OCI-LY1 (cell line): ENCODE measurements around the gene SHOX.

Source experiments
- H2AFZ ChIP-seq: fragments of 200-600 bp; sonication (generic), shearing (Covaris generic); 2 replicates; pipeline ENCODE4 v1.6.0; 2014; ENCODE audit warnings: antibody characterized with exemption, mild to moderate bottlenecking, low read length
- H3F3A ChIP-seq: fragments of 200-600 bp; sonication (generic), shearing (Covaris generic); 2 replicates; pipeline ENCODE4 v1.6.0; 2014; ENCODE audit warnings: mild to moderate bottlenecking, antibody characterized with exemption, low read length, moderate library complexity; ENCODE audit not compliant: insufficient read depth
- H3K27ac ChIP-seq: fragments of 200-600 bp; sonication (generic); 2 replicates; pipeline ENCODE4 v1.5.1; 2014; ENCODE audit warnings: low read length, mixed run types, mild to moderate bottlenecking, low read depth; ENCODE audit not compliant: poor library complexity, severe bottlenecking
- H3K27me3 ChIP-seq: fragments of 200-600 bp; sonication (generic); 2 replicates; pipeline ENCODE4 v1.6.0; 2014; ENCODE audit warnings: antibody characterized with exemption, mild to moderate bottlenecking, low read length, moderate library complexity; ENCODE audit not compliant: insufficient read depth
- H3K36me3 ChIP-seq: fragments of 200-600 bp; sonication (generic); 2 replicates; pipeline ENCODE4 v1.6.1; 2014; ENCODE audit warnings: mild to moderate bottlenecking, antibody characterized with exemption, low read length, moderate library complexity, mixed read lengths; ENCODE audit not compliant: insufficient read depth
- H3K4me1 ChIP-seq: fragments of 200-600 bp; sonication (generic); 2 replicates; pipeline ENCODE4 v1.5.1; 2014; ENCODE audit warnings: mild to moderate bottlenecking, low read length, moderate library complexity; ENCODE audit not compliant: insufficient read depth, severe bottlenecking
- H3K4me2 ChIP-seq: fragments of 200-600 bp; sonication (generic), shearing (Covaris generic); 2 replicates; pipeline ENCODE4 v1.6.1; 2014; ENCODE audit warnings: low read length
- H3K4me3 ChIP-seq: fragments of 200-600 bp; sonication (generic); 2 replicates; pipeline ENCODE4 v1.5.1; 2014; ENCODE audit warnings: low read length, low read depth, mild to moderate bottlenecking, mixed read lengths; ENCODE audit not compliant: poor library complexity, severe bottlenecking
- H3K79me2 ChIP-seq: fragments of 200-600 bp; shearing (Covaris generic); 2 replicates; pipeline ENCODE4 v1.6.1; 2016; ENCODE audit warnings: mixed run types, low read length, mixed read lengths; ENCODE audit not compliant: insufficient read depth
- H3K9ac ChIP-seq: fragments of 200-600 bp; sonication (generic), shearing (Covaris generic); 2 replicates; pipeline ENCODE4 v1.6.1; 2014; ENCODE audit warnings: mild to moderate bottlenecking, low read length, mixed read lengths
- H3K9me2 ChIP-seq: fragments of 200-600 bp; sonication (generic), shearing (Covaris generic); 2 replicates; pipeline ENCODE4 v1.6.1; 2014; ENCODE audit warnings: low read depth, mild to moderate bottlenecking, low read length, mixed read lengths
- H3K9me3 ChIP-seq: fragments of 200-600 bp; shearing (Covaris generic); 2 replicates; pipeline ENCODE4 v1.6.1; 2014; ENCODE audit warnings: low read length, mixed read lengths
- H4K20me1 ChIP-seq: fragments of 200-600 bp; sonication (generic), shearing (Covaris generic); 2 replicates; pipeline ENCODE4 v1.6.0; 2016; ENCODE audit warnings: mild to moderate bottlenecking, low read length; ENCODE audit not compliant: insufficient read depth
- CTCF ChIP-seq: fragments of 200-600 bp; sonication (generic), shearing (Covaris generic); IDR thresholded peaks from 2 replicates; pipeline ENCODE4 v1.5.1; 2017; ENCODE audit warnings: mild to moderate bottlenecking, antibody characterized with exemption, low read length, moderate library complexity, mixed read lengths
- EZH2 ChIP-seq: fragments of 200-600 bp; sonication (generic), shearing (Covaris generic); IDR thresholded peaks from 2 replicates; pipeline ENCODE4 v1.8.0; 2017; ENCODE audit warnings: borderline replicate concordance, mixed run types, mild to moderate bottlenecking, antibody characterized with exemption, low read length, moderate library complexity, mixed read lengths

SHOX gene

GRCh38 chrX:679291-679979 lies 48.8 kb downstream of the SHOX start:
- H4K20me1 ChIP-seq = no peaks in the 10 kb centered on the region
- no peak overlapping the region for H2AFZ ChIP-seq
- H3K4me1 ChIP-seq = no peaks in the 10 kb centered on the region
- no peaks in the 10 kb centered on the region for H3K79me2 ChIP-seq
- no peaks in the 10 kb centered on the region for H3K9me2 ChIP-seq
- no peak overlapping the region for H3K4me3 ChIP-seq
- H3F3A ChIP-seq = no peaks in the 10 kb centered on the region
- H3K9ac ChIP-seq = no peak overlapping the region
- no peaks in the 10 kb centered on the region for H3K36me3 ChIP-seq
- H3K4me2 ChIP-seq = no peak overlapping the region
- H3K9me3 ChIP-seq = no peaks in the 10 kb centered on the region
- H3K27ac ChIP-seq = no peak overlapping the region
- TF ChIP-seq EZH2 (no peak), CTCF (no peak)
- no peaks in the 10 kb centered on the region for H3K27me3 ChIP-seq

DNA sequence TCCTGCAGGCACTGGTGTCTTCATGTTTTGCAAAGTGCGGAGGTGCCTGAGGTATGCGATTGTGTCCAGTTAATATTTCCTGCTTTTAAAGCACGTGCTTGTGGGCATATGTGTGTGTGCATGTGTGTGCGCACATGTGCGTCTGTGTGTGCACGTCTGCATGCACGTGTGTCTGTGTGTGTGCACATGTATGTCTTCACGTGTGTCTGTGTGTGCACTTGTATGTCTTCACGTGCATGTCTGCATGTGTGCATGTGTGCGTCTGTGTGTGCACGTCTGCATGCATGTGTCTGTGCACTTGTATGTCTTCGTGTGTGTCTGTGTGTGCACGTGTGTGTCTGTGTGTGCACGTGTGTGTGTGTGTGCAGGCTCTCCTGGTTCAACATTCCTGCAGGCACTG lies 49.5 kb downstream of the SHOX start:
- H4K20me1 ChIP-seq = no peaks in the 10 kb centered on the region
- no peak overlapping the region for H2AFZ ChIP-seq
- H3K36me3 ChIP-seq = no peaks in the 10 kb centered on the region
- TF ChIP-seq EZH2 (no peak), CTCF (no peak)
- H3K9ac ChIP-seq = no peak overlapping the region
- no peak overlapping the region for H3K27ac ChIP-seq
- no peaks in the 10 kb centered on the region for H3K9me3 ChIP-seq
- no peaks in the 10 kb centered on the region for H3K27me3 ChIP-seq
- no peak overlapping the region for H3K4me3 ChIP-seq
- H3F3A ChIP-seq = no peaks in the 10 kb centered on the region
- H3K4me2 ChIP-seq = no peak overlapping the region
- no peaks in the 10 kb centered on the region for H3K79me2 ChIP-seq
- H3K4me1 ChIP-seq = no peaks in the 10 kb centered on the region
- H3K9me2 ChIP-seq = no peaks in the 10 kb centered on the region

DNA sequence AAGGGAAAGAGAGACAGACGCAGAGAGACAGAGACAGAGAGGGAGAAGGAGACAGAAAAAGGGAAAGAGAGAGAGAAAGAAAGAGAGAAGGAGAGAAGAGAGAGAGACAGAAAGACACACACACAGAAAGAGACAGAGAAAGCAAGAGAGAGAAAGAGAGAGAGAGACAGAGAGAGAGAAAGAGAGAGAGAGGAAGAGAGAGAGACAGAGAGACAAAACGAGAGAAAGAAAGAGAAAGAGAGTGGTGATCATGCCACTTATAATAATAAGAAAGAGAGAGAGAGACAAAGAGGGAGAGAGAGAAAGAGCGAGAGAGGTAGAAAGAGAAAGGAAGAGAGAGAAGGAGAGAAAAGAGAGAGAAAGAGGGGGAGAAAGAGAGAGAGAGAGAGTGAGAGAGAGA lies 51.4 kb downstream of the SHOX start:
- Histone ChIP-seq H3K36me3 (no peaks in the 10 kb centered on the region), H3F3A (no peaks in the 10 kb centered on the region), H2AFZ (no peak overlapping the region), H3K27ac (no peak overlapping the region), H3K4me1 (no peaks in the 10 kb centered on the region), H3K27me3 (no peaks in the 10 kb centered on the region), H3K9ac (no peak overlapping the region), H3K9me2 (no peaks in the 10 kb centered on the region), H3K9me3 (no peaks in the 10 kb centered on the region), H3K4me3 (no peak overlapping the region), H3K79me2 (no peaks in the 10 kb centered on the region), H3K4me2 (no peak overlapping the region), H4K20me1 (no peaks in the 10 kb centered on the region)
- TF ChIP-seq EZH2 (no peak), CTCF (no peak)
